Measurements from ENCODE around the gene CDH15. TPM values are rescaled to one million over a fixed set of nuclear protein-coding genes. Genes with fewer than 3 reads are reported as not detected.

The CDH15 gene
- total and polyA plus RNA-seq, 9 of the 15 experiments (the other 6 are each of a cell fraction or from before 2014, with no cell fraction given), result 0.07 to 0.18 TPM; not detected in 7

- TF ChIP-seq CBFA2T2 (conservative IDR thresholded peaks at IDR 0.05), result no peak
- TF ChIP-seq NCOA2 (IDR thresholded peaks at IDR 0.05; ENCODE audit: partially characterized antibody in 2 of 2), result no peak
- no peak for TF ChIP-seq XRCC5 (IDR thresholded peaks at IDR 0.05; ENCODE audit: low read depth, low read length)
- TF ChIP-seq ZFP36 (IDR thresholded peaks at IDR 0.05; ENCODE audit: low read depth, low read length, partially characterized antibody), result no peak
- no peak for TF ChIP-seq NCOA4 (IDR thresholded peaks at IDR 0.05; ENCODE audit: partially characterized antibody)
- no peak for TF ChIP-seq JUND (IDR thresholded peaks at IDR 0.05; ENCODE audit: borderline replicate concordance, low read depth, low read length)
- TF ChIP-seq JUND (tag; IDR thresholded peaks at IDR 0.05; ENCODE audit: borderline replicate concordance, low read depth, low read length), result no peak
- TF ChIP-seq NONO (IDR thresholded peaks at IDR 0.05; ENCODE audit: low read depth in 2 of 2, low read length in 1 of 2), result no peak
Observed at GRCh38 chr16:89230255-89230654, 58.7 kb downstream of the CDH15 start (continued).

DNA sequence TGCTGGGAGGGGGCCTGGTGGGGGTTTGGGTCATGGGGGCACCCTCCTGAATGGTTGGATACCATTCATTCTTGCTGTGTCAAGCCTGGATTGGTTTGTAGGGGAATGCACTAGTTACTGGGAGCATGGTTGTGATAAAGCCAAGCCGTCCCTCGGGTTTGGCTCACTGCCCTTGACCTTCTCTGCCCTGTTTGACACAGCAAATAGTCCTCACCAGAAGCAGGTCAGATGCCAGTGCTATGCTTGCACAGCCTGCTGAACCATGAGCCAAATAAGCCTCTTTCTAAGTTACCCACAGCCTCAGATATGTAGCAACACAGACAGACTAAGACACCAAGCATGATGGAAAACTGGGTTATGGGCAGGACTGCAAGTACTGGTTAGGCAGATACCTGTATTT lies 60.6 kb downstream of the CDH15 start:
- Histone ChIP-seq H3K27ac (ENCODE audit: extremely low read depth, low read depth, low read length) (no peak overlapping the region), H3K4me2 (ENCODE audit: insufficient read depth, low read length) (no peak overlapping the region), H3K9me1 (ENCODE audit: control insufficient read depth, insufficient read depth, low read length) (no peaks in the 10 kb centered on the region), H3K4me1 (replicated peaks in 1 of 2; ENCODE audit: control insufficient read depth in 2 of 2, insufficient read depth in 2 of 2, low read length in 2 of 2) (no peaks in the 10 kb centered on the region), H3K9me3 (replicated peaks; ENCODE audit: control insufficient read depth, insufficient read depth, low read depth, low read length) (peaks cover 53% of the 10 kb centered on the region), H2AFZ (ENCODE audit: low read depth, low read length) (no peak overlapping the region), H3K36me3 (ENCODE audit: control insufficient read depth, insufficient read depth, low read length) (peaks cover 69% of the 10 kb centered on the region), H3K4me3 (no peak overlapping the region), H3K9ac (ENCODE audit: insufficient read depth in 1 of 2, low read depth in 2 of 2, low read length in 2 of 2) (no peak overlapping the region), H3K27me3 (ENCODE audit: control insufficient read depth in 2 of 2, insufficient read depth in 2 of 2, low read length in 2 of 2) (no peaks in the 10 kb centered on the region), H4K20me1 (replicated peaks; ENCODE audit: control insufficient read depth, insufficient read depth, low read length) (no peaks in the 10 kb centered on the region), H3K79me2 (ENCODE audit: control insufficient read depth, insufficient read depth, low read length) (no peaks in the 10 kb centered on the region)
- TF ChIP-seq POLR3A (IDR thresholded peaks at IDR 0.05; ENCODE audit: borderline replicate concordance, extremely low read depth, insufficient read depth, insufficient read length) (no peak), ZNF518B (CRISPR knock-in tag; IDR thresholded peaks at IDR 0.05) (no peak), NFXL1 (CRISPR knock-in tag; IDR thresholded peaks at IDR 0.05) (no peak), KLF1 (tag; IDR thresholded peaks at IDR 0.05) (no peak), MBD2 (IDR thresholded peaks at IDR 0.05; ENCODE audit: borderline replicate concordance, low read depth) (no peak)
- FAIRE-seq (no peak), DNase-seq (ENCODE audit: extremely low read depth in 1 of 4, low spot score in 3 of 4) (no peak), ATAC-seq (no peak)
- no TSS peak for BruUV-seq (replicated peaks)
- POLR2A ChIA-PET, result no interaction called here
- WGBS (ENCODE audit: insufficient coverage, low coverage, missing lambda C conversion rate), result 94% methylated on average over 2 of the region's 2 CpGs
- in situ Hi-C loops (cut with MboI), result no loop called here
- intact Hi-C loops (cut with micrococcal nuclease), result no loop called here
- CTCF ChIA-PET (ENCODE audit: low intra/inter-chr PET ratio), result no interaction called here

Measured in K562 (cell line).